Embryonic facial prominence (tissue), 1 donor: ENCODE data around the gene PTGS2.

ENCODE experiments used
- DNase-seq: peaks from one replicate; pipeline ENCODE4 v3.0.0-alpha.2; 2016; ENCODE audit errors: extremely low spot score

PTGS2 gene

DNA sequence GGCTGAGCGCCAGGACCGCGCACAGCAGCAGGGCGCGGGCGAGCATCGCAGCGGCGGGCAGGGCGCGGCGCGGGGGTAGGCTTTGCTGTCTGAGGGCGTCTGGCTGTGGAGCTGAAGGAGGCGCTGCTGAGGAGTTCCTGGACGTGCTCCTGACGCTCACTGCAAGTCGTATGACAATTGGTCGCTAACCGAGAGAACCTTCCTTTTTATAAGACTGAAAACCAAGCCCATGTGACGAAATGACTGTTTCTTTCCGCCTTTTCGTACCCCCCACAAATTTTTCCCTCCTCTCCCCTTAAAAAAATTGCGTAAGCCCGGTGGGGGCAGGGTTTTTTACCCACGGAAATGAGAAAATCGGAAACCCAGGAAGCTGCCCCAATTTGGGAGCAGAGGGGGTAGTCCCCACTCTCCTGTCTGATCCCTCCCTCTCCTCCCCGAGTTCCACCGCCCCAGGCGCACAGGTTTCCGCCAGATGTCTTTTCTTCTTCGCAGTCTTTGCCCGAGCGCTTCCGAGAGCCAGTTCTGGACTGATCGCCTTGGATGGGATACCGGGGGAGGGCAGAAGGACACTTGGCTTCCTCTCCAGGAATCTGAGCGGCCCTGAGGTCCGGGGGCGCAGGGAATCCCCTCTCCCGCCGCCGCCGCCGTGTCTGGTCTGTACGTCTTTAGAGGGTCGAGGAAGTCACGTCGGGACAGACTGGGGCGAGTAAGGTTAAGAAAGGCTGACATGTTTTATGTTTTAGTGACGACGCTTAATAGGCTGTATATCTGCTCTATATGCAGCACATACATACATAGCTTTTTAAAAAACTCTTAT is at the start of gene PTGS2:
PTGS2 (minus strand) TSS at position 179 of the 817 bp plus-strand sequence; CDS start at position 46, 133 bp downstream.
- DNase-seq, result peak; percentile 83

DNA sequence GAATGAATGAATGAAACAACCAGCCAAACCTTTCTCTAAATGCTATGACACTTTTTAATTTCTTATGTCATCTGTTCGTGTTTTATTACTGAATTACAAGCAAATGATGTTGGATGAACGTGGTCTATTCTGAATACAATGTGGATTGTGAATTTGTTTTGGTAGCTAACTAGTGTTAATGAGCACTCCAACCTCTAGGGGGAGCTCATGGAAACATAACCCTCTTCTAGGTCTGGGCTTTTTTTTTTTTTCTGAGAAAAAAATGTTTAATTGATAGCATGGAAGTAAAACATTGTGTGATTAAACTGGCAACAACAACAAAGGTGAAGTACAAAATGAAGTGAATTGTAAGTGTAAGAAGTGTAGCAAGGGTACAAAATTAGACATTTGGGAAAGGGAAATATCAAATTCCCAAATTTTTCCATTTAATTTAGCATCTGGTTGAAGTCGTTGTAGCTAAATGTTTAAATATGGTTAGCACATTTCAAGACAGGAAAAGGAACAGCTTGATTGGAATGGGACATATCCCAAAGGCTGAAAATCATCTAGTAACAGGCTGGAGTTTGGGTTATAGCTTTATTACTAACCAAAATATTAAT is 42.6 kb upstream of the PTGS2 start:
- DNase-seq, result no peak

DNA sequence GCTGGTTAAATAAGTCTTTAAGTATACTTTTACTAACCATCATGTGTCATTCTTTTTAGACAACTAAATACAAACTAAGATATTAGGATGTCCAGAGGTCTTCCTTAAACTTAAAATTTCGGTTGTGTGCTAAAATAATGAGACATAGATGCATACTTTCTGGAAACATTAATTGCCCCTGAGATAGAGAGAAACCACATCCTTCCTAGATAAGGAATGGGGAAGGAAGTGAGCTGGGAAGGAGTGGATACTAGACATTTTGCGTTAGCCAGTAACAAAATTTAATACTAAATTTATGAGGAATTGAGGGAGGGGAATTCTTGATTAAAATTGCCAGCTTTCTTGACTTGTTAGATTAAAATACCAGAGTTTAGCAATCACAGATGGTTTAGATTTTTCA is 37.1 kb upstream of the PTGS2 start:
- no peak for DNase-seq

DNA sequence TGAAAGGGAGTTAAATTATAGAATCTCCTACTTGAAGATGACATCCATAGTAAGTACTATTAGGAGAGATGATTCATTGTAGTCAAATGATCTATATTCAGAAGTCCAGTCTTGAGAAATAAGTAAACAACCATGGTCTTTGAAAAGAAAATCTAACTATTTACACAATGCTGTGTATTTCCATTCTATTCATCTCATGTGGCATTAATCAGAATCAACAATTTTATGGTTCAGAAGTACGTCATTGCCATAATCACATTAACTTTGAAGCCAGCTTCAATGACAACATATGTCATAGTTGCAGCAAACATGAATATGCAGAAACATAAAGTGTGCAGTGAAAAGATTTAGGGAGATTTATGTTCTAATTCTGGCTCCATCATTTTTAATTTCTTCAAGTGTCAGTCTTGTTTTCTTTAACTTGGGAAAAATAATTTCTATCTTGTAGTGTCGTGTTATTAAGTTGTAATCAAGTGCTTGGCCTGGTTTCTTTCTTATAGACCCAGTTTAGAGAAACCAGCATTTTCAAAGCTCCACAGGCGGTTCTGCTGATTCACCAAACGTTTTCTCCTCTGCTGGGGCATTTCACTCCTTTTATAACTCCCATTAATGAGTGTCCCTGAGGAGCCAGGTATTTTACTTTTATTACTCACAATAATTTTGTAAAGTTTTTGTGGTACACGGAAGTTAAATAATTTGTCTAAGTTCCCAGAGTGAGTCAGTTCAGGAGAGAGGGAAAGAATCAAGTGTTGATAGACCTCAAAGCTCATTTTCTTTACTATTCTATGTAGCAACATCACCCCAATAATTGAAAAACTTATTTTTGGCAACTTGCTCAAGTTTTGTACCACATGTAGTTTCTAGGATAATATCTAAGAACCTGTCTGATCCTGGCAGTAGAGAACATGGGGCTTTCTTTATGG is 35.9 kb upstream of the PTGS2 start:
- no peak for DNase-seq

DNA sequence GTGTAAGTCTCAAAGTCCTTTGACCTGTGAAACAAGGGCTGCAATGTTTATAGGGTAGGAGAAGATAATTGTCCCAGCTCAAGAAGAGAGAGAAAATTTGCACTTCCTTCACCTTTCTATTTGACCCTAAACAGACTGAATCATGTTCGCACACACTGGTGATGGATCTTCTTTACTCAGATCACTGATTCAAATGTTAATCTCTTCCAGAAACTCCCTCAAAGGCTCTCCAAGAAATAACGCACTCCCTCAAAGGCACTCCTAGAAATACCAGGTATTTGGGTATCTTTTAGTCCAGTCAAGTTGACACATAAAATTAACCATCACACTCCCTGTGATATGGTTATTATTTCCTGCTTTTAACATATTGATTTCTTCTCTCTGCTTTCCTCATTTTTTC is 30.5 kb upstream of the PTGS2 start:
- no peak for DNase-seq

DNA sequence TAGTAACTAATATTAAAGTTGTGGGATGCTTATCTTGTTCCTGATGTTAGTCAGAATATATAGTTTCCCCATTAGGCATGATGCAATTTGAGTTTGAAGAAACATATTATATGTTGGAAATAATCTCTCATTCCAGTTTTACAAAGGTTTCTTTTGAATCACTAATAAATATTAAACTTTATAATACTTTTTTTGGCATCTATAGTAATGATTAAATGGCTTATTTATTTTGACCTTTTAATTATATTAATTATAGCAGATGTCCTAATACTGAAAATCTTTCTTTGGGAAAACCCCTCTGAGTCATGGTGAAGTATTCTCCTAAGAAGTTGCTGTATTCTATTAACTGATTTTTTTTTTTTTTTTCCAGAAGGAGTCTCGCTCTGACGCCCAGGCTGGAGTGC is 28.5 kb upstream of the PTGS2 start:
- no peak for DNase-seq

DNA sequence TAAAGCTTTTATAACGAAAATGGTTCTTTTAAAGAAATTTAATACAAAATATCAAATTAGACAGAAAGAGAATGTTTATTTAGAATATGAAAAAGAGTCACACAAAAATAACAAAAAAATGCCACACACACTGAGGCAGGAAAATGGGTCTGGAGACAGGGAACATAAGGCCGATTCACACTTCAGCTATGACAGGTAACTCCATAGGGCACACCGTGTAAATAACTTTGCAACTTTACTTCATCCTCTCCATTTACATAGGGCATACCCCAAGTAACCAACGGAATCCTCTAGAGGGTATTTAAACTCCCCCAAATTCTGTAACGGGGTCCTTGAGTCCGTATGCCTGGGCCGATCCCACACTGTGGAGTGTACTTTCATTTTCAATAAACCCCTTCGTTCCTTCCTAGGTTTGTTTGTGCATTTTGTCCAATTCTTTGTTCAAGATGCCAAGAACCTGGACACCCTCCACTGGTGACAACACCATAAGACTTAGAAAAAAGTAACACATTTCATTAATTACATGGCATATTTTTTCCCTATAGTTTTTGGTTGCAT is 23.1 kb upstream of the PTGS2 start:
- no peak for DNase-seq

DNA sequence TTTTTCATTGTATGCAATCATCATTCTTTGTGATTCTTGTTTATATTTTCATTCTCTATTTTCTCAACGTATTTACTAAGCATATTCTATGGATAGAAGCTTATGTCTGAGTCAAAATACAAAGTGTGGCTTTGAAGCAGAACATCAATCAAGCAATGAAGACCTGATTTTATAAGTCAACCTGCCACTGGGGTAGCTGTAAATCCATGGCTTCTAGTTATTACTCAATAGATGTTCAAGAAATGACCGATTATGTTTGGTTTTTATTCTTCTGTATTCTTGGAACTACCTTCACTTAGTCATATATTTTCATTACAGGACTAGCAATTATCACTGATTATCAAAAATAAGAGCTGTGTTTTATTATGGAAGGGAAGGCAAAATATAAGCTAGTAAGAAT is 20.5 kb upstream of the PTGS2 start:
- no peak for DNase-seq

DNA sequence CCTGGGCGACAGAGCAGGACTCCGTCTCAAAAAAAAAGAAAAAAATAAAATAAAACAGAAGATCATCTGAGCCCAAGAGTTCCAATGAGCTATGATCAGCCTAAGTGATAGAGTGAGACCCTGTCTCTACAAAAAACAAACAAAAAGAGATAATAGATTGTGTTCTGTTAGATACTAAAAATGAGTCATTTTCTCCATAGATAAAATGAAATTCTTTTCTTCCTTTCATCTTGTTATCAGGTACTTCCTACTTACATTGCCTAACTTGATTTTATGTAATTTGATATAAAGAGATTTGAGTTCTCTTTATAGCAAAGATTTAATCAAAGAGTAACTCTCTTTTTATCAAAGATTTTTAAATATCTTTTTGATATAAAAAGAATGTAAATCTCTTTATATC is 19.3 kb upstream of the PTGS2 start:
- DNase-seq, result no peak

DNA sequence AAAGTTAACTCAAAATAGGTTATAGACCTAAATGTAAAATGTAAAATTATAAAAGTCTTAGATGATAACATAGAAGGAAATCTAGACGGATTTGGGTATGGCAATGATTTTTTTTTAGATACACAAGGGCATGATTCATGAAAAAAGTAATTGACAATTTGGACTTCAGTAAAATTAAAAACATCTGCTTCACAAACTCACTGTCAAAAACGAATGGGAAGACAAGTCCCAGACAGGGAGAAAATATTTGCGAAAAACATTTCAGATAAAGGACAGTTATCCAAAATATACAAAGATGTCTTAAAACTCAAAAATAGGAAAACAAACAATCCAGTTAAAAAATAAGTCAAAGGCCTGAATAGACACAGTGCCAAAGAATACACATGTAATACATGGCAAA is 9.7 kb upstream of the PTGS2 start:
- DNase-seq, result no peak

DNA sequence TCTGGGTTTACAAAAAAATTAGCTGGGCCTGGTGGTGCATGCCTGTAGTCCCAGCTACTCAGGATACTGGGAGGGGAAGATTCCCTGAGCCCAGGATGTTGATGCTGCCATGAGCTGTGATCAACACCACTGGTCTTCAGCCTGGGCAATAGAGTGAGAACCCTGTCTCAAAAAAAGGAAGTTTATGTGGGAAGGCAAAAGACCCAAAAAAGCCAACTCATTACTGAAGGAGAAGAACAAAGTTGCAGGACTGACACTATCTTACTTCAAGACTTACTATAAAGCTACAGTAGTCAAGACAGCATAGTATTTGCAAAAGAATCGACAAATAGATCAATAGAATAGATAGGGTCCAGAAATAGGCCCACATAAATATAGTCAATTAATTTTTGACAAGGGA is 9.2 kb upstream of the PTGS2 start:
- DNase-seq, result no peak

DNA sequence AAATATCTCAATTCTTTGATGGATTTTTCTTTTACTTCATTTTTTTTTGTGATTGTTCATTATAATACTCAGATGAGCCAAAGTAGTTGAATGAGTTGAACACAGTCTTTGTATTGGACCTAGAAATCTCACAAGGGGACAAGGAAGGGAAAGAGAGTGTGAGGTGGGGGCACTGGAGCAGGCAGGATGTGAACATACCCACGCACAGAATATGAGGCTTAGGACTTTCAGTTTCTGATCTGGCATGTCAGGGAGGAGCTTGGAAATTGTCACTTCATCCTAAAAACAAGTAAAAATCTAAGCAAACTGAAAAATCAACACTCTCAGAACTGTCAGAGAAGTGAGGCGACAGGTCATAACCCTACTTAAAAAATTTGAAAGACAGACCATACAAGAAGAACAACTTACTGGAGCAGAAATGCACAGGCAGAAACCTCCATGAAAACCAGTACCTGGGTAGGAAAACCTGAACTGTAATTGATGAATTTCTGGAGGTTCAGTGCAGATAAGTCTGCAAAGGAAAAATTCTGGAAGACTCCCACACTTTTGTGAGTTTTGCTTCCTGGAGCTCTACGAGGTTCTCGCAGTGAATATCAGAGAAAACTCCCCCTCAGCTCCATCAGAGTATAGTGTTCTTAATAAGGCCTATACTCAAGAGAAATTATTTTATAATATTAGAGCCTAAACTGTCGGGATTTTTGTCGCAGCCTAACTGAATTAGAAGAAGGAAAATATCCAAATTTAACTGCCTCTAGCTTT is 3.6 kb upstream of the PTGS2 start:
- no peak for DNase-seq

DNA sequence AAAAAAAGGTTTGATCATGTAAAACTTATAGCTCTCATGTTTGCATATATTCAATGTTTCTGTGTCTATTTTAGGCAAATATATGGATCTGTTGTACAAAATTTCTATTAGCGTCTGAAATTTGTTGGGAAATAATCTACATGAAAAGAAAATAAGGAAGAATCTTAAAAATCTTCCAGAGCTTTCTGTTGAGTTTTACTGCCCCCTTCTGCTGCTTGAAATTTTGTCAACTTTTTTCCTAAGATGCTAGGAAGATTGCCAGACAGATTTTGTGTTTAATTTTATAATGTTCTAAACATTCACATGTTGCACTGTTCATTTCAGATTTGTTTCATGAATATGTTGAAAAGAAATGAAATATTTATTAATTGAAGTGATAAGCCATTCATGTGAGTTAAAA is 2.5 kb upstream of the PTGS2 start:
- DNase-seq, result no peak

DNA sequence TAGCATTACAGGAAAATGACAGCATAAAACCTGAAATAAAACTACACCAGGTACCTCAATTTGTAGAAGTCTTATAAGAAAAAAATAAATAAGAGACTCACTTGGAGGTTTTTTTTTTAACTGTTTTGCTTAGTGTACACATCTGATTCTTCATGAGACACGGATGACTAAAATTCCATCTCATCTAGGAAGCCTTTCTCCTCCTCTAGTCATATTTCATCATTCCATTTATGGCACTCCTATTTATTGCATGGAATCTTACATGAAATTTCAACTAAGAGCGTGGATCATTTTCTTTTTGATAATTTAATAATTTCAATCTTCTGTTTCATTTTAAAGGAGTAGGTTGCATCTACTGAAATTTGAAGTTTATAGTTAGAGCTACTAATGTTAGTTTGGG is 1.6 kb upstream of the PTGS2 start:
- DNase-seq, result no peak

DNA sequence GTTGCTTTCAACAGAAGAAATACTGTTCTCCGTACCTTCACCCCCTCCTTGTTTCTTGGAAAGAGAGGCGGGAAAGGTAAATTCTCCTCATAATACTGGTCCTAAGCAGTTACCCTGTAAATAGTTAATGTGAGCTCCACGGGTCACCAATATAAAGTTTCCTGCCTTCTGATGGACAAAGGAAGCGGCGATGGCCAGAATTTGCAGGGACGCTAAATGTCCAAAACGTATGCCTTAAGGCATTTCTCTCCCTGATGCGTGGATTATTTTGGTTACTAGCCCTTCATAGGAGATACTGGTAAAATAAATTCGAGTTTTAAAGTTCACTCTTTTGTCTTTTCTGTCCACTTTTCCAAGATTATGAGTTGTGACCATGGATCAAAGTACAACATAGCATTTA is 898 bp upstream of the PTGS2 start:
- DNase-seq, result no peak

DNA sequence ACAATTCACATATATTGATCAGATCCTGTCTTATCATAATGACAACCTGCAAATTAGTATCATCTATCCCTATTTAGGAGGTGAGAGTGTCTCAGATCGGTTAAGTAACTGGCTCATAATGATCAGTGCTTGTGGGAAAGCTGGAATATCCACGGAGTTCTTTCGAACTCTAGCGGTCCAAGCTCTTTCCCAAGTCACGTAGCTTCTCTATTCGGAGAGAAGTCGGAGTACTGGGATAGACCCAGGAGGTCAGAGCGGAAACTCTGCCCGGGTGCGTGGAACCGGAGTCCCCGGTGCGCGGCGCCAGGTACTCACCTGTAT is 339 bp downstream of the PTGS2 start:
- no peak for DNase-seq

DNA sequence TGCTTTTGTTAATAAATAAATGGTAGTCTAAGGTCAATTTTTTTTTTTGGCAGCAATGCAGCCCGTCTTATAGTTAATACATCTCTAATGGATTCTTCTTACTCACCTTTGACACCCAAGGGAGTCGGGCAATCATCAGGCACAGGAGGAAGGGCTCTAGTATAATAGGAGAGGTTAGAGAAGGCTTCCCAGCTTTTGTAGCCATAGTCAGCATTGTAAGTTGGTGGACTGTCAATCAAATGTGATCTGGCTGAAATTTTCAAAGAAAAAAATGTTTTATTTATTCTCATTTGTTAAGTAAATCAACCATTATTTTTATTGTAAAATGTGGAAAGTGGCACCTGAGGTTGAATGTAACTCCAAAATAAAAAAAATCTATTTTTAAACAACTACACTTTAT is 2.1 kb downstream of the PTGS2 start:
- DNase-seq, result no peak

DNA sequence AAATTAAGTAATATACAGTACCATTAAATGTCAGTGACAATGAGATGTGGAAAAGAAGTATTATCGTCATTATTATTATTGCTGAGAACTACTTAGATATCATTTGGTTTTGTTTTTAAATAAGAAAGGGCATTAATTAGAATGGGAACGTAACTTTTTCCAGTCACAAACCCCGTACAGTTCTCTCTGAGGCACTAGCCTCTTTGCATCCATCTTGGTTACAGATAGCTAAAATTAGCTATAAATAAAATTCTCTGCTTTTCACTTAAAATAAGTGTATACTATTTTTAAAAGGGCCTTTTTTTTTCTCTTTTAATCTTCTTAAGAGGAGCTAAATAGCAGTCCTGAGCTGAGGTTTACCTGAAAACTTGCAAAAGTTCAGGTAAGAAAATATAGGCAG is 7.6 kb downstream of the PTGS2 start:
- no peak for DNase-seq

DNA sequence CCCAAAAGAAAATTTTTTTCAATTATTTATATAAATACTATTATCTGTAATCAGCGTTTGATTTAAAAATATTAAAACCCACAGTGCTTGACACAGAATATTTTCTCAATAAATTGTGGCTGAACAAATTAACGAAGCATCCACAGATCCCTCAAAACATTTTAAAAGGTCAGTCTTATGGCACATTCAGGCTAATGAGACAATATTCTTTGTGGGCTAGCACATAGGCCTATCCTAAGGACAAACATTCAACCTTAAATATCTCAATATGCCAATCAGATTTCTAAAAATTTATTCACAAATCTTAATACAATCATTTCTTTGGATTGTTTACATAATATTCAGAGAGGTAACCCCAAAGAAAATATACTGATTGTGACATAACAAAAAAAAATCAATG is 8.1 kb downstream of the PTGS2 start:
- DNase-seq, result no peak

DNA sequence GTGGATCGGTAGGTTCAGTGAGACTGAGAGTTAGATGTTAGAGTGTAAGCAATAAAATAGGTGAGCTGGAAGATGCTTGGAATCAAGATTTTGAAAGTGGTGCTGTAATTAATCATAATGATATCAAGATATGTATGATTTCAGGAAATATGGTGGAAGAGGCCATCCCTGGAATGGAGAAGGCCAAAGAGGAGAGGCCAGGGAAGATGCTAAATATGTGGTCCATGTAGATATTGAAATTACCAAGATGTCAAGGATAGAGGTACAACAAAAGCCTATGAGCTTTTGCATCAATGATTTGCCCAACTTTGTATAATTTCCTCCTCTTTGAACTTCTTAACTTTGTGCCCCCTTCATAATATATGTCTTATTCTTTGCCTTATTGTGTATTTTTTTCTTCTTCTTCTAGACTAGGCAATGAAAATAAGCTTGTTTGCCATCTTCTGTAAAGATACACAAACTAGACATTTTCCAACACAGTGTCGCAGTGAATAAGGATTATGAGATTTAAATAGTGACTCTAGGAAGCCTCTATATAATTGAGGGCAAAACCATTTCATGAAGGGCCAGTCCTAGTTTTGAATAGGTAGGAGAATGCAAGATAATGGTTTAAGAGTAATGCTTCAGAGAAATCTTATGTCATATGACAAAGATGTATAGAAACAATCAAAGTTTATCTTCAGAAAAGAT is 8.9 kb downstream of the PTGS2 start:
- DNase-seq, result no peak
